ENCODE results near the gene SCRN1. TPM values are rescaled to one million over a fixed set of nuclear protein-coding genes. Genes with fewer than 3 reads are reported as not detected.

Gene SCRN1
- 1 to 10 TPM; 1.6 to 2.1 TPM for total RNA-seq

GRCh38 chr7:29989257-29989995 is at the start of gene SCRN1:
TSS of gene SCRN1 (minus strand) at chr7:29989801. CDS start at chr7:29969067, 20,734 bp downstream.
- intact Hi-C loops (cut with micrococcal nuclease): loop anchor here (2.0 kb wide), 1 partner anchor 37 kb away; the partner anchor contains the start of gene FKBP14
- Mint-ChIP-seq H3K4me3 (peak within 1 kb of the TSS; percentile 65), H3K9me3 (peaks cover 16% of the 10 kb centered on the region), H3K27me3 (peaks cover 43% of the 10 kb centered on the region), H3K27ac (no peak within 1 kb of the TSS), H3K4me1 (ENCODE audit: low read depth) (peaks cover 10% of the 10 kb centered on the region), H3K36me3 (no peaks in the 10 kb centered on the region)
- ChIA-PET POLR2A (no interaction called here), CTCF (no interaction called here)
- peak; percentile 27 for DNase-seq

- Mint-ChIP-seq H3K9me3 (no peaks in the 10 kb centered on the region), H3K27ac (no peak overlapping the region), H3K27me3 (no peaks in the 10 kb centered on the region), H3K36me3 (no peaks in the 10 kb centered on the region), H3K4me3 (no peak overlapping the region), H3K4me1 (ENCODE audit: low read depth) (peaks cover 4% of the 10 kb centered on the region)
- CTCF ChIA-PET: no interaction called here
- no peak for DNase-seq
- intact Hi-C loops (cut with micrococcal nuclease): no loop called here
- POLR2A ChIA-PET: no interaction called here
Measured at GRCh38 chr7:30038196-30038980, 48.8 kb upstream of the SCRN1 start.

DNA sequence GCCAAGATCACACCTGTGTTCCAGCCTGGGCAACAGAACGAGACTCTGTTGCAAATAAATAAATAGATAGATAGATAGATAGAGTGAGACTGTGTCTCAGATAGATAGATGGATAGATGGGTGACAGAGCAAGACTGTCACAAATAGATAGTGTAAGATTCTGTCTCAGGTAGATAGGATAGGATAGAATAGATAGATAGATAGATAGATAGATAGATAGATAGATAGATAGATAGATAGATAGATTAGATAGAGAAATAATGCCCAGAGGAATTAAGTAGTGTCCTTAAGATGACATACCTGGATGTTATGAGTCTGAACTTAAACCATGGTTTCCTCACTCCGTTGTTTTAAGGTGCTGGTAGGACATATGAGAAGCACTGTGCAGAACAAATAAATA is 46.6 kb upstream of the SCRN1 start:
- intact Hi-C loops (cut with micrococcal nuclease): no loop called here
- no peaks in the 10 kb centered on the region for H3K27me3 Mint-ChIP-seq
- ChIA-PET CTCF (no interaction called here), POLR2A (no interaction called here)
- H3K4me1 Mint-ChIP-seq (ENCODE audit: low read depth): peaks cover 4% of the 10 kb centered on the region
- DNase-seq: no peak
- no peaks in the 10 kb centered on the region for H3K36me3 Mint-ChIP-seq
- no peaks in the 10 kb centered on the region for H3K9me3 Mint-ChIP-seq
- no peak overlapping the region for H3K4me3 Mint-ChIP-seq
- H3K27ac Mint-ChIP-seq: no peak overlapping the region

- no peak for DNase-seq
- Mint-ChIP-seq H3K4me1 (ENCODE audit: low read depth) (no peaks in the 10 kb centered on the region), H3K9me3 (no peaks in the 10 kb centered on the region), H3K27me3 (no peaks in the 10 kb centered on the region), H3K27ac (no peak overlapping the region), H3K36me3 (no peaks in the 10 kb centered on the region), H3K4me3 (no peak overlapping the region)
- POLR2A ChIA-PET: no interaction called here
- CTCF ChIA-PET: no interaction called here
- intact Hi-C loops (cut with micrococcal nuclease): no loop called here
Measured at GRCh38 chr7:30034501-30034900, 44.9 kb upstream of the SCRN1 start.

DNA sequence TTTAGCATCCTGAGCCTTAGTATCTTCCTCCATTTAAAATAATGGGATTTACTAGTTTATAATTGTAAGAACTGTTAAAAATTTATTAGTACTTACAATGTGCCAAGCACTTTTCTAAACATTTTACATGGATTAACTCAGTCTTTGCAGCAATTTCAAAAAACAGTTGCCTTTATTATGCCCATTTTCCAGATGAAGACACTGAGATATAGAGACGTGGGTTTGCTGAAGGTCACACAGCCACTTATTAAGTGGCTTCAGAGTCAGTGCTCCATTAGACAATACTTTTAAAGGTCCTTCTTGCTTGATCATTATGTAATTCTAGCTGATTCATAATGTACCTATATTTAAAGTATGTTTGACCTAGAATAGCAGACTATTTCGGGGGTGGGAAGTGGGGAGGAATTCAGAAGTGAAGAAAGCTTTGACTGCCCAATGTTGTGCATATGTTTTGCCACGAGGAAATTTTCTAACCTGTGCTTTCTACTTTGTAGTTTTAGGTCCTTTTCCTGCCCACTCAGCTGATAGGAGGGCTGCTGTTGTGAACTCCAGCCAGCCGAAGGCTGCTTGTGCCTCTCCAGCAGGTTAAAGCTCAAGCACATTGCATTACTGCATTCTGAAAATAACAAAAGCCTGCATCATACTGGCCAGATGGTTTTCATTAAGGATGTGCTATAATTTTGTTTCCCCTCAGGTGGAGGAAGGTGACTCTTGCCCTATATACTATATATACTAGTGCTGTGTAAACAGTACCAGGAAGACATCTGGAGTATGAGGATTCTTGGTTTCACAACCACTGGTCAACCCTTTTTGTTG is 42.9 kb upstream of the SCRN1 start:
- POLR2A ChIA-PET: no interaction called here
- CTCF ChIA-PET: interaction anchor here (0.8 kb wide), 1 partner anchor 30 kb away, joined by 3 read pairs; no protein-coding TSS in a partner anchor
- no peaks in the 10 kb centered on the region for H3K9me3 Mint-ChIP-seq
- no peak overlapping the region for H3K27ac Mint-ChIP-seq
- no peak for DNase-seq
- intact Hi-C loops (cut with micrococcal nuclease): no loop called here
- peaks cover 5% of the 10 kb centered on the region for H3K4me1 Mint-ChIP-seq (ENCODE audit: low read depth)
- H3K36me3 Mint-ChIP-seq: no peaks in the 10 kb centered on the region
- no peaks in the 10 kb centered on the region for H3K27me3 Mint-ChIP-seq
- H3K4me3 Mint-ChIP-seq: no peak overlapping the region

GRCh38 chr7:30029696-30030095 is 40.1 kb upstream of the SCRN1 start:
- H3K4me3 Mint-ChIP-seq: no peak overlapping the region
- H3K27me3 Mint-ChIP-seq: no peaks in the 10 kb centered on the region
- peak; percentile 13 for DNase-seq
- H3K36me3 Mint-ChIP-seq: peaks cover 2% of the 10 kb centered on the region
- peaks cover 18% of the 10 kb centered on the region for H3K4me1 Mint-ChIP-seq (ENCODE audit: low read depth)
- intact Hi-C loops (cut with micrococcal nuclease): loop anchor here (1.0 to 5.0 kb wide), 4 partner anchors 33 to 785 kb away; partner anchors contain the start of gene GARS1
- CTCF ChIA-PET: interaction anchor here (4.4 kb wide), 1 partner anchor 32 kb away, joined by 16 read pairs; no protein-coding TSS in a partner anchor
- POLR2A ChIA-PET: no interaction called here
- no peaks in the 10 kb centered on the region for H3K9me3 Mint-ChIP-seq
- H3K27ac Mint-ChIP-seq: no peak overlapping the region

GRCh38 chr7:30028749-30029635 is 39.4 kb upstream of the SCRN1 start:
- intact Hi-C loops (cut with micrococcal nuclease): loop anchor here (1.0 to 5.0 kb wide), 4 partner anchors 33 to 784 kb away; partner anchors contain the start of gene GARS1
- Mint-ChIP-seq H3K9me3 (no peaks in the 10 kb centered on the region), H3K27ac (peak overlapping the region; percentile 38), H3K36me3 (peaks cover 2% of the 10 kb centered on the region), H3K4me3 (no peak overlapping the region), H3K27me3 (no peaks in the 10 kb centered on the region), H3K4me1 (ENCODE audit: low read depth) (peaks cover 23% of the 10 kb centered on the region)
- ChIA-PET CTCF (interaction anchor here (4.4 kb wide), 1 partner anchor 32 kb away, joined by 16 read pairs; no protein-coding TSS in a partner anchor), POLR2A (interaction anchor here (0.6 to 1.6 kb wide), 4 partner anchors 8 to 107 kb away, joined by 3 to 4 read pairs (median 4); no protein-coding TSS in a partner anchor)
- peak; percentile 42 for DNase-seq

GRCh38 chr7:30028216-30028748 is 38.7 kb upstream of the SCRN1 start, which contains the start of gene PLEKHA8:
TSS of gene PLEKHA8 (plus strand) at chr7:30028412. CDS start at chr7:30028763, 351 bp downstream.
- H3K9me3 Mint-ChIP-seq: no peaks in the 10 kb centered on the region
- POLR2A ChIA-PET: interaction anchor here (0.6 to 1.6 kb wide), 3 partner anchors 9 to 108 kb away, joined by 3 to 4 read pairs (median 4); no protein-coding TSS in a partner anchor
- CTCF ChIA-PET: interaction anchor here (1.0 to 4.4 kb wide), 2 partner anchors 33 to 955 kb away, joined by 3 to 16 read pairs; no protein-coding TSS in a partner anchor
- H3K36me3 Mint-ChIP-seq: peaks cover 2% of the 10 kb centered on the region
- peak within 1 kb of the TSS; percentile 75 for H3K27ac Mint-ChIP-seq
- peak; percentile 92 for DNase-seq
- no peaks in the 10 kb centered on the region for H3K27me3 Mint-ChIP-seq
- intact Hi-C loops (cut with micrococcal nuclease): loop anchor here (2.0 to 5.0 kb wide), 3 partner anchors 294 to 783 kb away; partner anchors contain the start of gene GARS1
- no peak within 1 kb of the TSS for H3K4me3 Mint-ChIP-seq
- peaks cover 29% of the 10 kb centered on the region for H3K4me1 Mint-ChIP-seq (ENCODE audit: low read depth)

DNA sequence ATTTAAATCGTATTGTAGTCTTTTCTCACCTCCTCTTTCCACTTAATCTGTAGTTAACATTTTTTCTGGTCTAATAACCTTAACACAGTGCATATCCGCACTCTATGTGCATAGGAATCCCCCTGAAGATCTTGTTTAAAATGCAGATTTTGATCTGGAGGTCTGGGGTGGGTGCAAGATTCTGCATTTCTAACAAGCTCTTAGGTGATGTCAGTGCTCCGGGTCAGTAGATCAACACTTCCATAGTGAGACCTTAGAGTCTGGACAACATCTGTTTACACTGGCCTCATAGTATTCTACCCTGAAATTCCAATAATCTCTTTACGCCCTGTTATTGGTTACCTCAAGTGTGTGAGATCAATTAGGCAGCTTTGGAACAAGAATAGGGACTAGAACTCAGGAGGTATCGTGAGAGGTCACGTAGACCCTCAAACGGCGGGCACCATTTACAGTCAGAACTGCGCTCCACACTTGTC is 38.2 kb upstream of the SCRN1 start:
- Mint-ChIP-seq H3K4me3 (no peak overlapping the region), H3K36me3 (peaks cover 2% of the 10 kb centered on the region), H3K9me3 (no peaks in the 10 kb centered on the region), H3K27me3 (no peaks in the 10 kb centered on the region), H3K27ac (peak overlapping the region; percentile 75), H3K4me1 (ENCODE audit: low read depth) (peaks cover 32% of the 10 kb centered on the region)
- CTCF ChIA-PET: interaction anchor here (1.0 to 4.4 kb wide), 2 partner anchors 34 to 956 kb away, joined by 3 to 16 read pairs; no protein-coding TSS in a partner anchor
- intact Hi-C loops (cut with micrococcal nuclease): loop anchor here (2.0 to 5.0 kb wide), 6 partner anchors 39 to 783 kb away; partner anchors contain the start of genes GARS1, GGCT, MTURN and SCRN1
- POLR2A ChIA-PET: interaction anchor here (1.6 kb wide), 1 partner anchor 108 kb away, joined by 3 read pairs; no protein-coding TSS in a partner anchor
- no peak for DNase-seq

DNA sequence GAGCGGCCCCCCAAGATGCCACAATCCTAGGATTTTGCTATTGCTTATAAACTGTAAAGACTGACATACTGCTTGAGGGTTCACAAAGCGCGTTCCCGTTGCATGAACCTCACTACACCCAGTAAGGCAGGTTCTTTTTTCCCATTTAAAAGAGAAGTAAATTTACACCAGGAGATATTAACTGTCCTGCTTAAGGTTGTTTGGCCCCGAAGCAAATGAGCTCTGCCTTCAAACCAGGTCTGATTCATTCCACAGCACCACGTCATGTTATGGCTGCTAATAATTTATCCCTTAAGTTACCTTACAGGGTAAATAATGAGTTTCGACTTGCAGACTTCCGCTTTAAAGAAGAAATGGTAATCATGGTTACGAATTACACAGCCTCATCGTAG is 37.5 kb upstream of the SCRN1 start:
- Mint-ChIP-seq H3K36me3 (peaks cover 2% of the 10 kb centered on the region), H3K9me3 (no peaks in the 10 kb centered on the region), H3K27me3 (no peaks in the 10 kb centered on the region), H3K4me1 (ENCODE audit: low read depth) (peaks cover 32% of the 10 kb centered on the region), H3K27ac (peak overlapping the region; percentile 75), H3K4me3 (no peak overlapping the region)
- ChIA-PET CTCF (interaction anchor here (0.6 to 4.4 kb wide), 2 partner anchors 34 to 105 kb away, joined by 4 to 16 read pairs; no protein-coding TSS in a partner anchor), POLR2A (no interaction called here)
- DNase-seq: peak; percentile 39
- intact Hi-C loops (cut with micrococcal nuclease): loop anchor here (2.0 to 5.0 kb wide), 5 partner anchors 38 to 565 kb away; partner anchors contain the start of genes GARS1, GGCT, MTURN and SCRN1
